Colon (tissue), 2 donors: Measurements from ENCODE around the gene CRYGN.

Experiments
- FAIRE-seq: peaks from 2 replicates; lab custom pipeline; 2012; peaks lifted over from hg19 to GRCh38; lab: Jason Lieb, UNC
- donor health status: control.
- donor health status: control.

The CRYGN gene

GRCh38 chr7:151439855-151440798 lies at the start of gene CRYGN:
Gene CRYGN, minus strand, starts transcription at chr7:151440141. Its CDS starts 224 bp downstream, at chr7:151439917.
- no peak for FAIRE-seq

- no peak for FAIRE-seq
These were observed 49.6 kb upstream of the CRYGN start for GRCh38 chr7:151489498-151489897.

DNA sequence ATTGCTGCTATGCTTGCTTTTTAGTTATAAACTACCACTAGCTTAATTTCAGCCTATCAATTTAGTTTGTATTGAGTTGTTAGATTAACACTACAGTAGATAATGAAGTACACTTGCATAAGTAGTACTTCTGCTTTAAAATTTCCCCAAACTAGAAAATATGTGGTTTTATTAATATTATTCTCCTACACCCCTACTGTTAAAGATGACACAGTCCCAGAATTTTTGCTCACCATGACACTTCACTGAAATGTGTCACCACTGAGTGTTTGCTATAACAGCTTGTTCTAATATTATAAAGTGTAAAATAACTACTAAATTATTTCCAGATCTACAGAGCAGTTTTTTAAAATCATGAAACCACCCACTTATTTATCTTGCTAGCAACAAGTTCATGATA lies 48.2 kb upstream of the CRYGN start:
- FAIRE-seq, result no peak

GRCh38 chr7:151487228-151487627 lies 47.3 kb upstream of the CRYGN start:
- no peak for FAIRE-seq

DNA sequence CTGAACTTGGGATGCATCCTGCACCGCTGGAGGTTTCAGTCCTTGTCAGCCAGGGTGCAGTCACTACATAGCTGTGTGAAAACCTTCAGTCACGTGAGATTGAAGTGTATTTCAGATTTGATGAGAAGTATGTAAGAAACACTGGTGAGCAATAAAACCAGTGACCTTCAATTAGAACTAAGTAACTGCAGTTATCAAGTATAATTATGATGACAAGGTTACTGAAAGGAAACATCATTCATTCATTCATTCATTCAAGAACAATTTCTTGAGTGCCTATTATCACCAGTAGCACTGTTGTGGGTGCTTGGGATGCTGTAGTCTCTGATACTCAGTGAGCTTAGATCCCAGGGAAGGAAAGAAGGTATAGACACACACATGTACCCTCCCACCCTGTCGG lies 46.1 kb upstream of the CRYGN start:
- FAIRE-seq, result no peak

- no peak for FAIRE-seq
These were observed 45.2 kb upstream of the CRYGN start for GRCh38 chr7:151484971-151485707.

DNA sequence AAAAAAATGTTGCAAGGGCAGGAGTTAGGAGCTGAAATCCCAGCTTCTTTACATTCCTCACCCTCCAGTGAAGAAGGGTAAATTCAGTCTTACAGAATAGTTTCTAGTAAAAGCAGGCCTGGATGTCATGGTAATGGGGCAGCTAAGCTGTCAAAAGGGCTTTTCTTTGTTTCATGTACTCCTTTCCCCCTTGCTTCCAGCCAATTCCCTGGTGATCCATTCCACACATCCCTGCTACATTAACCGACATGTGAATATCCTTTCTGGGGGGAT lies 43.7 kb upstream of the CRYGN start:
- no peak for FAIRE-seq

DNA sequence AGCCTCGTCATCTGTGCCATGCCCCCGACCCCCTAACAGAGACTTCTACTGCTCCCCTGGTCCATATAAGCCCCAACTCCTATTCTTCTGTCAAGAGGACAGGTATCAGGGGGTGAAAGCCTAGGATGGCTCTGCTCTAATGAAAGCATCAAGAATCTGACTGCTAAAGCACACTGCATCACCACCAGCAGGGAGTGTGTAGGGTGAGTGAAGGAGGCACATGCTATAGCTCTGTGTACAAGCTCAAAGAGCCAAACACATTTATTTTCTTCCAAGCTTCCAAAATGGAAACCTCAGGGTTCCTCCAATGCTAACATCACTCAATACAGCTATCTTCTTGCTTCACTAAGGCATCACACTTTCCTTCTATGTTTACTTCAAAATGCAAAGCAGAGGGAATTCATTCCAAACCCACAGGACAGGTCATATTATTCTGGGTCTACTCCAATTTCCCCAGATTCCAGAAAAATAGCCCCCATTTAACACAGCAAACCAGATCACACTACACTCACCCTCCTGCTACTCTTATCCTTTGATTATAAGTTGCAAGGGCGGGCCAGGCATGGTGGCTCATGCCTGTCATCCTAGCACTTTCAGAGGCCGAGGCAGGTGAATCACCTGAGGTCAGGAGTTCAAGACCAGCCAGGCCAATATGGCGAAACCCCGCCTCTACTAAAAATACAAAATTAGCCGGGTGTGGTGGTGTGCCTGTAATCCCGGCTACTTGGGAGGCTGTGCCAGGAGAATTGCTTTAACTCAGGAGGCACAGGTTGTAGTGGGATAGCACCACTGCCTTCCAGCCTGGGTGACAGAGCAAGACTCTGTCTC lies 43.2 kb upstream of the CRYGN start:
- FAIRE-seq, result no peak

GRCh38 chr7:151481650-151482505 lies 41.9 kb upstream of the CRYGN start:
- no peak for FAIRE-seq

GRCh38 chr7:151477867-151478266 lies 37.9 kb upstream of the CRYGN start:
- FAIRE-seq, result no peak

GRCh38 chr7:151472644-151473380 lies 32.9 kb upstream of the CRYGN start:
- FAIRE-seq, result no peak

GRCh38 chr7:151470711-151471110 lies 30.8 kb upstream of the CRYGN start:
- no peak for FAIRE-seq

DNA sequence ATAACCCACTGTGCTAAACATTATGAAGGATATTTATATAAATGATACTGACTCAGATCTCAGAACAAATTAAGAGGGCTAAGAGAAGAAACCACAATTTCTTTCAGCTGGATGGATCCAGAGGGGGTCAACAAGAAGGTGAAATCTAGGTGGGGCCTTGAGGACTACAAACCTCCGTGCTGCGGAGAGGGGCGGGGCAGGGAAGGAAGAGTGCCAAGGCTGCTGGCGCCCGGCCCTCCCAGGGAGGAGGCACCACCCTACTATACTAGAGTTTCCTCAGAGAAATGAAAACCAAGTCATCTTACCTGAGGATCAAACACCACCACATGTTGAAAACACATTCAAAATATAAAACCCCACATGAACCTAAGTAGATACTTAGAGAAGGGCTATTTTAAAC lies 29.3 kb upstream of the CRYGN start:
- no peak for FAIRE-seq

GRCh38 chr7:151468217-151469018 lies 28.5 kb upstream of the CRYGN start:
- no peak for FAIRE-seq

DNA sequence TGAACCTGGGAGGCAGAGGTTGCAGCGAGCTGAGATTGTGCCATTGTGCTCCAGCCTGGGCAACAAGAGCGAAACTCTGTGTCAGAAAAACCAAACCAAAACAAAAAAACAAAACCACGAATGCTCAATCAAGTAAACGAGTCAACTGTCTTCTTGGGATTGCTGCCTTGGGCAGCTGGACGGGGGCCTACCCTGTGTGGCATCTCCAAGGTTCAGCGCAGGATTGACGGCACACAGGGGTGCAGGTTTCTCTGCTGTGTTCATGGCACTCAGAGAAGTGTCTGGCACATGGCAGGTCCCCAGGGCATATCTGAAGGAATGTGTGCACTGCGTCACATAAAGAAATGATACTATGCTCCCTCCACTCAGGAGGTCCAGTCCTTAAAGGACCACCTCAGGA lies 25.2 kb upstream of the CRYGN start:
- FAIRE-seq, result no peak

GRCh38 chr7:151462306-151462779 lies 22.4 kb upstream of the CRYGN start:
- no peak for FAIRE-seq

- FAIRE-seq, result no peak
These were observed 21.9 kb upstream of the CRYGN start for GRCh38 chr7:151461942-151462230.

GRCh38 chr7:151461096-151461941 lies 21.4 kb upstream of the CRYGN start:
- no peak for FAIRE-seq

DNA sequence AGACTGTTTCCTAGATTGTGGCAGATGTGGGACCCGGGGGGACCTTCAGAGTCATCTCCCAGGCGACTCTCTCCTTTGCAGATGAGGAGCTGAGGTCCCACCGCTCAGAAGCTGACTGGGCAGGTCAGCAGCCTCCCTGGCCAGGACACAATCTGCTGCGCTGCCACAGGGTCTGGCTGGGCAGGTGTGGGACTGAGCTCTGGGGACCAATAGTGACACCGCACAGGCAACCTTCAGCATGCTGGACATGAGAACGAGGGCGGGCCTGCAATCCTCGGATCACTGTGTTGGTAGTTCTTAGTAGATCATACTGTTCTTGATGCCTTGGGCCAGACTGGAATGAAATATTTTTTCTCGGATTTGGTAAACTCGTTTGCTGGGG lies 20.5 kb upstream of the CRYGN start:
- FAIRE-seq, result no peak
